GM21423 (cell line): ENCODE data around the gene CLDN4.
"Not testable (repeated sequence)": the region's sequence is repeated elsewhere in the genome, so short reads cannot be mapped to it uniquely, and the experiment has no call there.

Experiments
- ATAC-seq: cut with Tn5 transposase; IDR thresholded peaks from one replicate; pipeline ENCODE4 v1.9.1; 2021; ENCODE audit warnings: mild to moderate bottlenecking, moderate library complexity; ENCODE audit not compliant: unreplicated experiment

The CLDN4 gene

GRCh38 chr7:73830681-73831583 lies at the start of gene CLDN4:
Gene CLDN4 (plus strand): TSS chr7:73830996. CDS start chr7:73831202, 206 bp downstream.
- ATAC-seq, result no peak

- no peak for ATAC-seq
Observed at GRCh38 chr7:73786588-73786987, 44.2 kb upstream of the CLDN4 start.

GRCh38 chr7:73787786-73788048 lies 43.1 kb upstream of the CLDN4 start:
- not testable (repeated sequence) for ATAC-seq

- ATAC-seq, result no peak
Observed at GRCh38 chr7:73789051-73789450, 41.7 kb upstream of the CLDN4 start.

GRCh38 chr7:73791170-73791690 lies 39.6 kb upstream of the CLDN4 start:
- not testable (repeated sequence) for ATAC-seq

GRCh38 chr7:73795188-73795587 lies 35.6 kb upstream of the CLDN4 start:
- ATAC-seq, result not testable (repeated sequence)

- ATAC-seq, result not testable (repeated sequence)
Observed at GRCh38 chr7:73796656-73797055, 34.1 kb upstream of the CLDN4 start.

- not testable (repeated sequence) for ATAC-seq
Observed at GRCh38 chr7:73797176-73797575, 33.6 kb upstream of the CLDN4 start.

- ATAC-seq, result no peak
Observed at GRCh38 chr7:73799282-73800141, 31.3 kb upstream of the CLDN4 start.

- no peak for ATAC-seq
Observed at GRCh38 chr7:73801577-73801976, 29.2 kb upstream of the CLDN4 start.

GRCh38 chr7:73802459-73802858 lies 28.3 kb upstream of the CLDN4 start:
- ATAC-seq, result no peak

GRCh38 chr7:73809467-73809951 lies 21.3 kb upstream of the CLDN4 start:
- no peak for ATAC-seq

- no peak for ATAC-seq
Observed at GRCh38 chr7:73810998-73811360, 19.8 kb upstream of the CLDN4 start.

GRCh38 chr7:73811760-73812168 lies 19.0 kb upstream of the CLDN4 start:
- ATAC-seq, result no peak

- no peak for ATAC-seq
Observed at GRCh38 chr7:73812996-73813395, 17.8 kb upstream of the CLDN4 start.

GRCh38 chr7:73815436-73815835 lies 15.4 kb upstream of the CLDN4 start:
- no peak for ATAC-seq

- ATAC-seq, result no peak
Observed at GRCh38 chr7:73817121-73817520, 13.7 kb upstream of the CLDN4 start.

GRCh38 chr7:73820013-73820412 lies 10.8 kb upstream of the CLDN4 start:
- ATAC-seq, result no peak

- ATAC-seq, result not testable (repeated sequence)
Observed at GRCh38 chr7:73821597-73822285, 9.1 kb upstream of the CLDN4 start.

GRCh38 chr7:73822319-73823173 lies 8.2 kb upstream of the CLDN4 start:
- ATAC-seq, result no peak
